Measurements from ENCODE around the gene AGAP2. TPM values are rescaled to one million over a fixed set of nuclear protein-coding genes. Genes with fewer than 3 reads are reported as not detected.
A peak's percentile ranks its signal among the peaks of the same experiment; 100 is the strongest.

AGAP2 gene
- total RNA-seq (2014; rRNA removed; shearing (Covaris generic)) = 38.6 and 39.7 TPM in 2 replicates

GRCh38 chr12:57738661-57739237 lies at the start of gene AGAP2:
Gene AGAP2, minus strand, starts transcription at chr12:57738742. Its CDS starts 496 bp downstream, at chr12:57738246.
- H3K9me3 ChIP-seq (replicated peaks) = no peaks in the 10 kb centered on the region
- H3K4me1 ChIP-seq = peaks cover 39% of the 10 kb centered on the region
- DNase-seq = peak; percentile 98 to 100
- H3K27ac ChIP-seq = no peak within 1 kb of the TSS
- H3K4me3 ChIP-seq = peak within 1 kb of the TSS; percentile 46
- no peaks in the 10 kb centered on the region for H3K36me3 ChIP-seq
- peaks cover 61% of the 10 kb centered on the region for H3K27me3 ChIP-seq

GRCh38 chr12:57783861-57784260 lies 45.3 kb upstream of the AGAP2 start:
- peaks cover 10% of the 10 kb centered on the region for H3K4me1 ChIP-seq
- H3K9me3 ChIP-seq (replicated peaks) = no peaks in the 10 kb centered on the region
- 0 out of 2 replicates have a peak overlapping the region, but pooled peaks have one; percentile 0 for H3K4me3 ChIP-seq
- no peak for DNase-seq
- H3K36me3 ChIP-seq = peaks cover 52% of the 10 kb centered on the region
- H3K27ac ChIP-seq = no peak overlapping the region
- no peaks in the 10 kb centered on the region for H3K27me3 ChIP-seq

- peak overlapping the region; percentile 39; the same call in 1 of the 2 replicates for H3K27ac ChIP-seq
- peaks cover 49% of the 10 kb centered on the region for H3K36me3 ChIP-seq
- no peak for DNase-seq
Measured at GRCh38 chr12:57783466-57783801, 44.9 kb upstream of the AGAP2 start.

GRCh38 chr12:57782608-57783465 lies 44.3 kb upstream of the AGAP2 start, which contains the start of gene TSFM:
Gene TSFM, plus strand, starts transcription at chr12:57782787. Its CDS starts 15 bp downstream, at chr12:57782802.
- peak; percentile 100 for DNase-seq
- H3K27ac ChIP-seq = peak within 1 kb of the TSS; percentile 39
- H3K4me3 ChIP-seq = peak within 1 kb of the TSS; percentile 83
- peaks cover 10% of the 10 kb centered on the region for H3K4me1 ChIP-seq
- no peaks in the 10 kb centered on the region for H3K9me3 ChIP-seq (replicated peaks)
- H3K36me3 ChIP-seq = peaks cover 43% of the 10 kb centered on the region
- no peaks in the 10 kb centered on the region for H3K27me3 ChIP-seq

More at GRCh38 chr12:57783466-57783801, 44.9 kb upstream of the AGAP2 start:
- peak overlapping the region; percentile 83 for H3K4me3 ChIP-seq
- H3K9me3 ChIP-seq (replicated peaks) = no peaks in the 10 kb centered on the region
- H3K4me1 ChIP-seq = peaks cover 10% of the 10 kb centered on the region
- no peaks in the 10 kb centered on the region for H3K27me3 ChIP-seq

- Histone ChIP-seq H3K4me3 (peak overlapping the region; percentile 83), H3K36me3 (peaks cover 38% of the 10 kb centered on the region), H3K27ac (no peak overlapping the region), H3K27me3 (no peaks in the 10 kb centered on the region), H3K4me1 (peaks cover 10% of the 10 kb centered on the region), H3K9me3 (replicated peaks) (no peaks in the 10 kb centered on the region)
- no peak for DNase-seq
Measured at GRCh38 chr12:57782243-57782607, 43.7 kb upstream of the AGAP2 start.

GRCh38 chr12:57781801-57782200 lies 43.3 kb upstream of the AGAP2 start:
- Histone ChIP-seq H3K4me1 (peaks cover 10% of the 10 kb centered on the region), H3K36me3 (peaks cover 36% of the 10 kb centered on the region), H3K27me3 (no peaks in the 10 kb centered on the region), H3K27ac (no peak overlapping the region), H3K4me3 (no peak overlapping the region), H3K9me3 (replicated peaks) (no peaks in the 10 kb centered on the region)
- no peak for DNase-seq

- no peaks in the 10 kb centered on the region for H3K9me3 ChIP-seq (replicated peaks)
- H3K27me3 ChIP-seq = no peaks in the 10 kb centered on the region
- peaks cover 30% of the 10 kb centered on the region for H3K36me3 ChIP-seq
- no peak overlapping the region for H3K27ac ChIP-seq
- H3K4me1 ChIP-seq = peaks cover 10% of the 10 kb centered on the region
- H3K4me3 ChIP-seq = no peak overlapping the region; the same call in 1 of the 2 replicates
- DNase-seq = no peak
Measured at GRCh38 chr12:57781244-57781643, 42.7 kb upstream of the AGAP2 start.

- DNase-seq = no peak
- Histone ChIP-seq H3K27ac (no peak overlapping the region), H3K4me3 (no peak overlapping the region), H3K9me3 (replicated peaks) (no peaks in the 10 kb centered on the region), H3K36me3 (peaks cover 22% of the 10 kb centered on the region), H3K4me1 (peaks cover 10% of the 10 kb centered on the region), H3K27me3 (no peaks in the 10 kb centered on the region)
Measured at GRCh38 chr12:57780284-57780897, 41.8 kb upstream of the AGAP2 start.

- no peak overlapping the region for H3K4me3 ChIP-seq
- no peak overlapping the region for H3K27ac ChIP-seq
- H3K4me1 ChIP-seq = peaks cover 10% of the 10 kb centered on the region
- no peak for DNase-seq
- H3K36me3 ChIP-seq = peaks cover 16% of the 10 kb centered on the region
- no peaks in the 10 kb centered on the region for H3K27me3 ChIP-seq
- no peaks in the 10 kb centered on the region for H3K9me3 ChIP-seq (replicated peaks)
Measured at GRCh38 chr12:57779736-57780135, 41.2 kb upstream of the AGAP2 start.

- no peak overlapping the region for H3K4me3 ChIP-seq
- no peaks in the 10 kb centered on the region for H3K27me3 ChIP-seq
- no peak for DNase-seq
- H3K36me3 ChIP-seq = peaks cover 9% of the 10 kb centered on the region
- H3K27ac ChIP-seq = no peak overlapping the region
- H3K4me1 ChIP-seq = peaks cover 10% of the 10 kb centered on the region
- no peaks in the 10 kb centered on the region for H3K9me3 ChIP-seq (replicated peaks)
Measured at GRCh38 chr12:57777911-57778310, 39.4 kb upstream of the AGAP2 start.

- no peaks in the 10 kb centered on the region for H3K27me3 ChIP-seq
- H3K9me3 ChIP-seq (replicated peaks) = no peaks in the 10 kb centered on the region
- no peak for DNase-seq
- peaks cover 10% of the 10 kb centered on the region for H3K4me1 ChIP-seq
- no peak overlapping the region for H3K4me3 ChIP-seq
- no peak overlapping the region for H3K27ac ChIP-seq
- H3K36me3 ChIP-seq = peaks cover 9% of the 10 kb centered on the region
Measured at GRCh38 chr12:57777367-57777766, 38.8 kb upstream of the AGAP2 start.

- no peak overlapping the region for H3K27ac ChIP-seq
- H3K4me3 ChIP-seq = no peak overlapping the region
- H3K27me3 ChIP-seq = no peaks in the 10 kb centered on the region
- H3K36me3 ChIP-seq = peaks cover 9% of the 10 kb centered on the region
- no peak for DNase-seq
- peaks cover 5% of the 10 kb centered on the region; the same call in 1 of the 2 replicates for H3K4me1 ChIP-seq
- no peaks in the 10 kb centered on the region for H3K9me3 ChIP-seq (replicated peaks)
Measured at GRCh38 chr12:57776247-57776587, 37.7 kb upstream of the AGAP2 start.

- DNase-seq = peak in 1 of 2 experiments; percentile 70
- Histone ChIP-seq H3K9me3 (replicated peaks) (no peaks in the 10 kb centered on the region), H3K4me1 (peaks cover 9% of the 10 kb centered on the region), H3K4me3 (no peak overlapping the region), H3K27ac (no peak overlapping the region), H3K27me3 (no peaks in the 10 kb centered on the region), H3K36me3 (peaks cover 12% of the 10 kb centered on the region)
Measured at GRCh38 chr12:57775563-57776246, 37.2 kb upstream of the AGAP2 start.

- Histone ChIP-seq H3K9me3 (replicated peaks) (no peaks in the 10 kb centered on the region), H3K36me3 (peaks cover 16% of the 10 kb centered on the region), H3K27me3 (no peaks in the 10 kb centered on the region), H3K4me3 (no peak overlapping the region), H3K27ac (no peak overlapping the region), H3K4me1 (peaks cover 9% of the 10 kb centered on the region)
- no peak for DNase-seq
Measured at GRCh38 chr12:57775044-57775443, 36.5 kb upstream of the AGAP2 start.
